GM10266 (cell line): ENCODE measurements around the gene CYTH3.

Experiments used
- DNase-seq: peaks from one replicate; pipeline ENCODE4 v3.0.0; 2012; ENCODE audit errors: extremely low spot score
- CTCF ChIP-seq: IDR thresholded peaks from 2 replicates; pipeline ENCODE4 v1.5.1; 2012; ENCODE audit warnings: mild to moderate bottlenecking, low read depth; ENCODE audit not compliant: control insufficient read depth, insufficient read depth; ENCODE audit errors: missing control alignments

Gene CYTH3

GRCh38 chr7:6272481-6273323 lies at the start of gene CYTH3:
Gene CYTH3, minus strand, starts transcription at chr7:6272624. Its CDS starts 117 bp downstream, at chr7:6272507.
- peak; percentile 99 for DNase-seq
- no peak for TF ChIP-seq CTCF

- DNase-seq = no peak
- no peak for TF ChIP-seq CTCF
Observed at GRCh38 chr7:6320791-6321190, 48.4 kb upstream of the CYTH3 start.

- peak; percentile 52 for DNase-seq
- no peak for TF ChIP-seq CTCF
Observed at GRCh38 chr7:6317797-6318438, 45.5 kb upstream of the CYTH3 start.

GRCh38 chr7:6316226-6316625 lies 43.8 kb upstream of the CYTH3 start:
- no peak for DNase-seq
- TF ChIP-seq CTCF = no peak

- TF ChIP-seq CTCF = no peak
- DNase-seq = no peak
Observed at GRCh38 chr7:6315746-6316145, 43.3 kb upstream of the CYTH3 start.

- TF ChIP-seq CTCF = no peak
- no peak for DNase-seq
Observed at GRCh38 chr7:6310271-6310993, 38.0 kb upstream of the CYTH3 start.
